Breast epithelium (tissue), 4 donors: ENCODE measurements around the gene SFXN3. TPM values are rescaled to one million over a fixed set of nuclear protein-coding genes. Genes with fewer than 3 reads are reported as not detected.

ENCODE experiments used
- DNase-seq, 2 donors: peaks; one replicate each; pipeline ENCODE4 v3.0.0-alpha.2; 2019; ENCODE audit warnings: low spot score in 2 of 2
- H3K27ac ChIP-seq, 2 donors: fragments of 200-600 bp; sonication (generic) in 1 of 2; one replicate each; pipeline ENCODE4 v1.5.1; 2016 to 2019; ENCODE audit warnings: mild to moderate bottlenecking in 1 of 2
- H3K27me3 ChIP-seq, 2 donors: fragments of 200-600 bp; sonication (generic) in 1 of 2; one replicate each; pipeline versions ENCODE4 v1.5.1 to v1.6.0; 2017 to 2019; ENCODE audit warnings: control low read depth in 1 of 2, mild to moderate bottlenecking in 1 of 2
- H3K36me3 ChIP-seq: fragments of 200-600 bp; one replicate; pipeline ENCODE4 v1.5.1; 2019
- H3K4me1 ChIP-seq, 2 donors: fragments of 200-600 bp; sonication (generic); one replicate each; pipeline ENCODE4 v1.5.1; 2016 to 2019; ENCODE audit warnings: control low read depth in 1 of 2
- H3K4me3 ChIP-seq, 3 donors: fragments of 200-600 bp; sonication (generic); 1 replicate in 2 of 3; 2 replicates in 1 of 3; pipeline ENCODE4 v1.5.1; 2016 to 2019; ENCODE audit warnings: mild to moderate bottlenecking in 3 of 3, moderate library complexity in 2 of 3
- H3K9me3 ChIP-seq, 2 donors: fragments of 200-600 bp; sonication (generic) in 1 of 2; one replicate each; pipeline ENCODE4 v1.5.1; 2016 to 2019; ENCODE audit warnings: control low read depth in 1 of 2
- CTCF ChIP-seq, 3 donors: fragments of 450-650 bp; IDR thresholded peaks; one replicate each; pipeline ENCODE4 v1.5.1; 2016 to 2017; ENCODE audit warnings: antibody characterized with exemption in 3 of 3, mild to moderate bottlenecking in 3 of 3, moderate library complexity in 3 of 3
- POLR2A ChIP-seq: fragments of 450-650 bp; IDR thresholded peaks from one replicate; pipeline ENCODE4 v1.6.1; 2016; ENCODE audit warnings: antibody characterized with exemption, mild to moderate bottlenecking, moderate library complexity
- POLR2AphosphoS5 ChIP-seq, 3 donors: sonication (generic); formaldehyde crosslinking; IDR thresholded peaks; one replicate each; pipeline ENCODE4 v1.6.1; 2017; ENCODE audit warnings: antibody characterized with exemption in 3 of 3
- intact Hi-C: fragments of 100-400 bp; cut with DNase I; formaldehyde crosslinking; loops from one replicate; pipeline ENCODE4 v1.15.1; 2023; ENCODE audit warnings: low total_unique reads
- total RNA-seq, 3 donors: library from RNA; depleted of rRNA; stranded (reverse); fragments of >200 nt; gene quantifications; one replicate each; pipeline ENCODE4 v1.1.0, GENCODE V29; 2016

Gene SFXN3
- total RNA-seq, 3 donors from 2014 or later: 63.7 to 90.4 (median 75.7) TPM

DNA sequence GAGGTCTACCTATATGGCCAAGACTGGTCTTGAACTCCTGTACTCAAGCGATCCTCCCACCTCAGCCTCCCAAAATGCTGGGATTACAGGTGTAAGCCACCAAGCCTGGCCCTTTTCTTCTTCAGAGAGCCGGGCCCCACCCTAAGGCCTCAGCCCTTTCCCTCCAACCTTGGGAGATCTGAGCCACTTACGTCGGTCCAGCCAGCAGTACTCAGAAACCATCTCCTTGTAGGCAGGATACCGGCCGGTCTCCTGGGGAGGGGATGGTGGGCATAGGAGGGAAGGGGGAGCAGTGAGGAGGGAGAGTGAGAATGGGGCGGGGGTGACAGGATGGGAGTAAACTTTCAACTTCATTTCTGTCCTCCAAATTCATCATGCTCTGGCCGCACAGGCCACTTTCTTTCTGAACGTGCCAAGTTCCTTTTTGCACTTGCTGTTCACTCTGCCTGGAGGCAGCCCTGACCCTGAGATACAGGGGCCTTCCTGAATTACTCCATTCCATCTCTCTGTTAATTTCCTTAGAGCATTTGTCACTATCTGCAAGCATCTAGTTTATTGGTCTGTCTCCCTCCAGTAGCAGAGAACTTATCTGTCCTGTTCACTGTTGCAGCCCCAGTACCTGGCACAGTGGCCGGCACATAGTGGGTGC is 10.5 kb upstream of the SFXN3 start:
- Histone ChIP-seq H3K36me3 (no peaks in the 10 kb centered on the region), H3K27ac (no peak overlapping the region), H3K27me3 (no peaks in the 10 kb centered on the region), H3K9me3 (no peaks in the 10 kb centered on the region), H3K4me1 (peaks cover 0 to 3% of the 10 kb centered on the region in 2 donors), H3K4me3 (no peak overlapping the region)
- intact Hi-C loops: loop anchor here (2.0 kb wide), 1 partner anchor 20 kb away; no protein-coding TSS in a partner anchor
- TF ChIP-seq POLR2AphosphoS5 (IDR thresholded peaks at IDR 0.05) (no peak), CTCF (IDR thresholded peaks at IDR 0.05) (no peak), POLR2A (no peak)
- DNase-seq: no peak

GRCh38 chr10:101021239-101021638 is 9.8 kb upstream of the SFXN3 start:
- Histone ChIP-seq H3K27me3 (no peaks in the 10 kb centered on the region), H3K4me3 (no peak overlapping the region), H3K9me3 (no peaks in the 10 kb centered on the region), H3K27ac (no peak overlapping the region), H3K4me1 (peaks cover 0 to 3% of the 10 kb centered on the region in 2 donors), H3K36me3 (no peaks in the 10 kb centered on the region)
- DNase-seq: no peak
- TF ChIP-seq POLR2AphosphoS5 (IDR thresholded peaks at IDR 0.05): no peak
- no peak for TF ChIP-seq POLR2A
- no peak for TF ChIP-seq CTCF (IDR thresholded peaks at IDR 0.05)
- intact Hi-C loops: loop anchor here (2.0 kb wide), 1 partner anchor 20 kb away; no protein-coding TSS in a partner anchor

- Histone ChIP-seq H3K27ac (no peak overlapping the region), H3K4me3 (no peak overlapping the region), H3K27me3 (no peaks in the 10 kb centered on the region), H3K36me3 (no peaks in the 10 kb centered on the region), H3K9me3 (no peaks in the 10 kb centered on the region), H3K4me1 (peaks cover 0 to 3% of the 10 kb centered on the region in 2 donors)
- no peak for TF ChIP-seq POLR2A
- no peak for TF ChIP-seq POLR2AphosphoS5 (IDR thresholded peaks at IDR 0.05)
- TF ChIP-seq CTCF (IDR thresholded peaks at IDR 0.05): no peak
- intact Hi-C loops: loop anchor here (2.0 kb wide), 1 partner anchor 19 kb away; no protein-coding TSS in a partner anchor
- DNase-seq: no peak
These were observed 9.3 kb upstream of the SFXN3 start for GRCh38 chr10:101021692-101022251.

DNA sequence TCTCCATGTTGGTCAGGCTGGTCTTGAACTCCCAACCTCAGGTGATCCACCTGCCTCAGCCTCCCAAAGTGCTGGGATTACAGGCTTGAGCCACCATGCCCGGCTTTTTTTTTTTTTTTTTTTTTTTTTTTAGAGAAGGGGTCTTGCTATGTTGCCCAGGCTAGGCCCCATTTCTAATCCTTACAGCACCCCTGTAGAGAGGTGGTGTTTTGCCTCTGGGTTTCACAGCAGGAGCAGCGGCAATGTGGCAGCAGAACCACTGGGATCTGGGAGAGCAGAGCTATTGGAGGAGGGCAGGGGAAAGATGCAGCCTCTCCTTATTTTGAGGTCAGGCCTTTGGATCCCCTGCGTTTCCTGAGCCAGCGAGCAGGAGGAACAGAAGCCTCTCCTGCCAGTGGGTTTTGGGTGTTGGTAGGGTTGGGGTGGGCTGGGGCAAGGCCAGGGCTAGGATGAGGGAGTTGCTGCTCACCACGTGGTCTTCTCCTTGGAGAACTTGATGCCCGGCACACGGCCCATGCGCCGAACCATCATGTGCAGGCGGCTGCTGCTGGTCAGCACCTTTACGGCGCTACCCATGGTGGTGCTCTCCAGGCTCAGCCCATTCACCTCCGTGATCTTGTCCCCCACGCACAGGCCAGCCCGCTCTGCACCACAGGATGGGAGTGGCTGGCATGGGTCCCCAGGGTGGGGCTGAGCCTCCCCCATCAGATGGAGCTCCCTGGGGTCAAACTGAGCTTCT is 7.9 kb upstream of the SFXN3 start:
- Histone ChIP-seq H3K4me3 (no peak overlapping the region), H3K27me3 (no peaks in the 10 kb centered on the region), H3K4me1 (peaks cover 0 to 3% of the 10 kb centered on the region in 2 donors), H3K27ac (no peak overlapping the region), H3K9me3 (no peaks in the 10 kb centered on the region), H3K36me3 (no peaks in the 10 kb centered on the region)
- intact Hi-C loops: no loop called here
- no peak for DNase-seq
- TF ChIP-seq CTCF (IDR thresholded peaks at IDR 0.05): no peak
- TF ChIP-seq POLR2A: no peak
- TF ChIP-seq POLR2AphosphoS5 (IDR thresholded peaks at IDR 0.05): no peak
